ENCODE data around the gene SYNPR.

SYNPR gene

GRCh38 chr3:63471781-63472180 is 193.7 kb downstream of the SYNPR start:
- DNase-seq (ENCODE audit: low read depth, low spot score) = no peak

DNA sequence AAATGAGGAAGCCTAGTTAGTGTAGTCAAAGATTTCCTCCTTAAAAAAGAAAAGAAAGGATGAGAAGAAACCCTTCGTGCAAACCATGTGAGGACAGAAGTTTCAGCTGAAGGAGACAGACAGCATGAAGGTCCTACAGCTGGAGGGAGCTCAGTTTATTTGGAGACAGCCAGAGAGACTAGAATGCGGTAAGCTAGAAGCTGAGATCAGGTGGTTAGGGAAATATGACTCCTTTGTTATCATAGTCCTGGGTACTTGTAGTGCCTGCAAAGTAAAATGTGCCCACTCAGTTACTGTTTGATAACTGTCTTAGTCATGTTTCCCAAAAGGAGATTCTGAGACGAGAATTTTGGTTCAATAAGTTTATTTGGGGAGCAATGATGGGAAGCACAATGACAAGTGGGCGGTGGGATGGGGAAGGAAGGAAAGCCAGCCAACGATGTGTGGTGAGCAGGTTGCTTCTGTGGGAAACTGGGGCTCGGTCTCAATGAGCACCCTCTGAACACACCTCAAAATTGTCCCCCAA is 195.6 kb downstream of the SYNPR start:
- no peak for DNase-seq (ENCODE audit: low read depth, low spot score)

DNA sequence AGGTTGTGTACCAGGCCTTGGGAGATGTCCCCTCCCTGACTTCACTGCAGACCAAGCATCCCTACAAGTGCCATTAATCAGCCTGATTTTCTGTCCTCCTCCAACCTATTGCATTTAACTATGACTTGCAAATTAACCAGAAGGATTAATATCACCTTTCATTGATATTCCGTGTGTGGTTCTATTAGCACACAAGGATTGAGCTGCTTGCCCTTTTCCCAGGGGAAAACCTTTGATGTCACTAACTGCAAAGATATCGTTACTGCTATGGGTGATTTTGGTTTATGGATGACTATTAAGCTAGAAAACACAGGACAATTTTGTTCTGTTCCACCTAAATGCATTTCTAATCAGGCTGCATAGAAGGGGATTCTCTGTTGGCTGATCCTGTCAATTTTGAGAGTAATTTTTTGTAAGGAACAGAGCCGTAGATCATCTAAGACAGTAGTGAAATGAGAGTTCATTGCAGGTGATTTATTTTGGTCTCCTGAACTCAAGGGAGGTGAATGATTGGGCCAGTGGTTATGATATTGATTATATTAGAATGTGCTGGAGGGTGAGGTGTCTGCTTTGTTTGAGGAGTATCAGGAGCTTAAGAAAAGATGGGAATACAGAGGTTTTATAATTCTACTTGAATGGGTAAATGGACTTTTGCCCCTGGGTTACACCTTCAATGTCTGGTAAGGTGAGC is 196.9 kb downstream of the SYNPR start:
- DNase-seq (ENCODE audit: low read depth, low spot score) = no peak

GRCh38 chr3:63477494-63478129 is 199.5 kb downstream of the SYNPR start:
- no peak for DNase-seq (ENCODE audit: low read depth, low spot score)

DNA sequence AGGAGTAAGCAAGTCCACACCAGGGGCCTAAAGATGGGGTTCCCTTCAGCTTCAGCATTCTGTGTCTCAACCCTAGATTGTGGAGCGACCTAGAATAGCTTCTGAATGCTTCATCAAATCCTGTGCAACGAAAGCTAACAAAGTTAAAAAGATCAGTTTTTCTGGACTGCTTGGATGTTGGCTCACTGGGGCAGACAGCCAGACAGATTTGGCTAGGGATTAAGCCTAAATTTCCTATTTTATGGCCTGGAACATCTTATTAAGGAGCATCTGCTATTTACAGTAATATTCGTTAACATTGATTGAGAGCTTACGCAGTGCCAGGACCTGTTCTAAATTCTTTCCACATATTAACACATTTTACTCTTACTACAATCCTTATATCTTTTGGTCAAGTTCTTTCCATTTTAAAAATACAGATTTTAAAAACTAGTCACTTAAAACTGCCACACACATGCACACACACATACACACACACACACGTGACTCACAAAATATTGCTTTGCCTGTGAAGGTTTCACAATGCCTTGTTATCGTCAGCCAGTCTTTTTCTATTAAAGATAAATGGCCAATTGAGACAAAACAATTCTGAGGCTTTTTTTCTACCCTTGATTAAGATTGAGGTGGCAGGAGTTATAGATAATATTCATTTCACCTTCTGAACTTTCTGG is 201.0 kb downstream of the SYNPR start:
- no peak for DNase-seq (ENCODE audit: low read depth, low spot score)

DNA sequence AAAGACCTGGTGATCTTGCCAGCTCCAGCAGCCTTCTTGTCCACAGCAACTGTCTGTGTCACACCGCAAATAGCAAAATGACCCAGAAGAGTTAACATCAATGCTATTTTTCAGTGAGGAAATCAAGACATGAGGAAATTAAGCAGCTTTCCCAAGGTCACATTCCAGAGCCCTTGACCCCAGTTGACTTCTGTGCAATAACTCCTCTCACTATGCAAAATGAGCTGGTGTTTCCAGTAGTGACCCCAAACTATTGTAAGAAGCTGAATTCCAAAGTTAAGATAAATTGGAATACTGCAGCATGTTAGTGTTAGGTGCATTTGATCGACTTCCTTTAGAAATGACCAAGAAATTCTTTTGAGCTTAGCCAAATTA is 201.5 kb downstream of the SYNPR start:
- DNase-seq (ENCODE audit: low read depth, low spot score) = no peak

DNA sequence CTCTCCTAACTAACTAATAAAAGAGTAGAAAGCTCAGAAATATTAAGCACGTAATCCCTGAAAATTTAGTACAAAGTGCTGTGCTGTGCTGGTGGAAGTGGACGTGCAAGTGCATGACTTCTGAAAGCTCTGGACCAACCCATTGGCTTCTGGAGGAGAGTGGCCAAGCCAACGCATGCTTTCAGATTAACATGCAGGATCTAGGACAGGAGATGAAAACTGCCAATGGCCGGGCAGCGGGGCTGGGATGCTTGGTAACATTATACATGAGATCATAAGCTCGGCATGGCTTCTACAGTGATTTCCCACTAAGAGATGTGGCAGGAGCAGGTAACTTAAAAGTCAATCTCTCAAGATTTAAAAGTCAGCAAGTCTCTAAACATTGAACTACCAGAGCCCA is 203.5 kb downstream of the SYNPR start:
- DNase-seq (ENCODE audit: low read depth, low spot score) = no peak

GRCh38 chr3:63482341-63482740 is 204.2 kb downstream of the SYNPR start:
- DNase-seq (ENCODE audit: low read depth, low spot score) = no peak

- no peak for DNase-seq (ENCODE audit: low read depth, low spot score)
Measured at GRCh38 chr3:63492464-63492863, 214.4 kb downstream of the SYNPR start.

DNA sequence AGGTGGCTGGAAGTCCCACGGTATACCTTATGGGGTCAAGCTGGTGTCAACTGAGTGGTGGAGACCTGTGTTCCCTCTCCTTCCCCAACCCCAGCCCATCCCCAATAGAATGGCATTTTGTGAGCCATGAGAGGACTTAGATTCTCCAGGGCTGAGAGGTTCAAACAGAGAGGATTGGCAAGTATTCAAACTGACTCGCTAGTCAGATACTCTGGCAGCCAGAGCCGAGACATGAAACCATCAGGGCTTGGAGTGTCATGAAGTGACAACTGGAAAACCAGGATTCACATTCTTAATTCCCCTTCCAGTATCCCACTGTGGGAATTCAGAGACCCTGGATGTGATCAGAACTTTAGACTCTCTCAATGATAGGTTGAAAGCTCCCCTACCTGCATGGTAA is 215.0 kb downstream of the SYNPR start:
- no peak for DNase-seq (ENCODE audit: low read depth, low spot score)

DNA sequence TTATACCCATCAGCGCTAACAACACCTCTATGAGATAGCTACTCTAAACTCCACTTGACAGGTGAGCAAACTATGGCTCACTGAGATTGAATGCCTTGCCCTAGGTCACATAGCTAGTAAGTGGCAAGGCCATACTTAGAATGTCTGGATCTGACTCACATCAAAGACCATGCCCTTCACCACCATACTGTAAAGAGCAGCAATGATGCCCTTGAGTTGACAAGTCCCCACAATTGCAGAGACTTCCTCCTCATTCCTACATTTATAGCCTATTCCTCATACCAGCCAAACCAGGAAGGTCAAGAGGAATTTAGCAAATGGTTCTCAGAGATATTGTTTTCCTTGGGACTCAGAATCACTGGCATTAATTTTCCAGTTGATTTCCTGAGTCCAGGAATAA is 216.5 kb downstream of the SYNPR start:
- no peak for DNase-seq (ENCODE audit: low read depth, low spot score)

DNA sequence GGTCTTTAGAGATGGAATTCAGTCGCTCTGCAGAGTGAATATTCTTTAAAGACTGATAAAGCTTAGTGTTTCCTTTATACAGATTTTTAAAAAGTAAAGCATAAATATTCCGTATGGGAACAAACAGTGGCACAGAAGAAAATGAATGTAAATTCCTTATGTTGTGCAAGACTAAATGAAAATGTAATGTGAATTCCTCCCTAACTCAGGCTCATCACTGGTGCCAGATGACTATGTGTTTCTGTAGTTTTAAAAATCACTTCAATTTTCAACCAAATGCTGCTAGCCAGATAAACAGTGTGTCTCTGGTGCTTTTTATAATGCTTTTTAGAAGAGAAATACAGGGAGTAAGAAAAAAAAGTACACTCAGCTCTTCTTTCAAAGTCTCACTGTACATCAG is 219.5 kb downstream of the SYNPR start:
- DNase-seq (ENCODE audit: low read depth, low spot score) = no peak

- DNase-seq (ENCODE audit: low read depth, low spot score) = no peak
Measured at GRCh38 chr3:63500196-63500595, 222.1 kb downstream of the SYNPR start.

- no peak for DNase-seq (ENCODE audit: low read depth, low spot score)
Measured at GRCh38 chr3:63508305-63508704, 230.2 kb downstream of the SYNPR start.

GRCh38 chr3:63508771-63509170 is 230.7 kb downstream of the SYNPR start:
- DNase-seq (ENCODE audit: low read depth, low spot score) = no peak

- no peak for DNase-seq (ENCODE audit: low read depth, low spot score)
Measured at GRCh38 chr3:63513791-63514190, 235.7 kb downstream of the SYNPR start.

DNA sequence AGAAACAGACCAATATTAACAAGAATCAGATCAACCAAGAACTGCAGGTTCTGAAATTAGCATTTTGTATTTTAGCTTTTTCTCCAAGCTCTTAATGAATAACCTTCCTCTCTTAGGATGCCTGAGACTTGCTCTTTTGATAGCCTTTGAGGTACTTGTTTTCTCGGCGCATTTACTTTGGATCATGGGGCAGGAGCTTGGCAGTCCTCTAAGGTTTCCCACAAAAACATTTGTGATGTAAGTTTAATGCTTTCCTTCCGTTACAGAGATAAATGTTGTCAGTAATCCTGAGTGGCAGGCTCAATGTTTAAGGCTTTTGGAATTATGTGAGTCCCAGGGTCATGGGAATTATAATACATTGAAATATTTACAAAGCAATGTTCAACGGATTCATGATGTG is 236.6 kb downstream of the SYNPR start:
- no peak for DNase-seq (ENCODE audit: low read depth, low spot score)

GRCh38 chr3:63519426-63519825 is 241.3 kb downstream of the SYNPR start:
- DNase-seq (ENCODE audit: low read depth, low spot score) = no peak

GRCh38 chr3:63521657-63522056 is 243.5 kb downstream of the SYNPR start:
- DNase-seq (ENCODE audit: low read depth, low spot score) = no peak

- DNase-seq (ENCODE audit: low read depth, low spot score) = peak; percentile 30
Measured at GRCh38 chr3:63523100-63523499, 245.0 kb downstream of the SYNPR start.

DNA sequence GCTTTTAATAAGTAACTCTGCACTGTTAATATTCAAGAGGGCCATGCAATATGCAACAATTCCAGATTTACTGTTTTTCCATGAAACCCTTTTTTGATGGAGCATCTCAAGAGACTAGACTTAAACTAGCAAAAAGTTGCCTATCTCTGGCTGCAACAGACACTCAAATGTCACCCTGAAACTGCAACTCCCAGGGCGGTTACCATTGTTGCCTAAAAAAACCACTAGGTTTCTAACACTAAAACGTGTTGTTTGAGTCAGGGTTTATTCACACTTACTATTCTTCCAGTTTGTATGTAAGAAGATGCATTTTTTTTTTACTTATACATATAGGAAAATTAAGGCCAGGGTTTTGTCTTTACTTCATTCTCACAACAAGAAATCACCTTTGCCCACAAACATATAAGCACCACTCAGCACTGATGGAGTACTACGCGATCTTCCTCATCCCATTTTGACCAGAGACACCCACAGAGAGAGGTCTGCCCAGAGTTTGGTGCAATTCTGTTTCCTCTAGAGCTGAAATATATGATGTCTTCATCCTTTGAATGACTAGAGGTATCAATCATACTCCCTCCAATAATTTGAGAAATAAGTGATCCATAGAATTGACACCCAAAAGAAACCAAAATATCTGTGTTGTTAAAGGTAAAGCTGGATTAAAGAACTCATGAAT is 250.4 kb downstream of the SYNPR start:
- no peak for DNase-seq (ENCODE audit: low read depth, low spot score)

GRCh38 chr3:63532521-63532920 is 254.4 kb downstream of the SYNPR start:
- no peak for DNase-seq (ENCODE audit: low read depth, low spot score)
